ENCODE results near the gene TMEM170B. TPM values are rescaled to one million over a fixed set of nuclear protein-coding genes. Genes with fewer than 3 reads are reported as not detected.

Gene TMEM170B
- total and polyA plus RNA-seq, 2 of the 8 experiments (the other 6 are each of a cell fraction or from before 2014, with no cell fraction given), result 0.80 to 4.3 TPM

DNA sequence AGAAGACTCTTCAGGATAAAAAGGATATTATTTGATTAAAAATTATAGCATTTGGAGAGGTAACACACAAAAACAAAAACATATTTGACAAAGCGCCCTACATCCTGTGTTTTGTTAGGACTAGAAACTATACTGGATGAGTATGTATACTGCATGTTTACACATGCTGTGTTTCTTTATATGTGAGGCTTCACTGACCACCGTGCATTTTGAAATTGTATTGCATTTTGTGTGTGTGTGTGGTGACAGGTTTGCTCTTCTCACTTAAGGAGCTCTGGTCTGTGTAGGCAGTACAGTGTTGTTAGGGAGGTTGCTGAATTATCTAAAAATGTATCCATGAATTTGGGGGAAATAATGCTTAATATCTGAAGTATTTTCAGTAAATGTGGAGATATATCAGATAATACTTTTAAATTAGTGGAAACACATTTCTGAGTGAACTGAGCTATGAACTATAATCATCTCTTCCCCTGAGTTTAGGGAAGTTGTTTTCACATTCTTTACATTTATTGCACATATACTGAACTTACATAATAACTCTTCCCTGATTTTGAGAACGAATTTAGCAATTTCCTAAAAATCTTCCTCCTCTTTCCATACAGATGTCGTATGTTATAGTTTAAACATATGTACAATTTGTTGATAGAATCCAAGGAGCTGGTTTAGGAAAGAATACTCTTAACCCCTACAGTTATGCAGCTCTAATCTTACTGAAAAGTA lies 43.3 kb downstream of the TMEM170B start:
- no peak overlapping the region for H2AFZ ChIP-seq (ENCODE audit: low read length)
- H4K20me1 ChIP-seq (replicated peaks in 1 of 2; ENCODE audit: control insufficient read depth in 1 of 2, insufficient read depth in 2 of 2, low read length in 2 of 2), result no peaks in the 10 kb centered on the region
- no peak overlapping the region for H2BK120ac ChIP-seq (replicated peaks; ENCODE audit: low read depth, low read length)
- no peak overlapping the region for H3K14ac ChIP-seq (ENCODE audit: insufficient read length)
- H3K4me2 ChIP-seq (ENCODE audit: insufficient read depth in 1 of 2, low read depth in 2 of 2, low read length in 2 of 2), result no peak overlapping the region
- H4K91ac ChIP-seq (replicated peaks; ENCODE audit: insufficient read length, low read length), result no peak overlapping the region
- ChIA-PET CTCF (ENCODE audit: partially characterized antibody) (interaction anchor here (0.6 to 1.7 kb wide), 3 partner anchors 50 to 707 kb away, joined by 3 to 5 read pairs (median 3); no protein-coding TSS in a partner anchor), POLR2A (ENCODE audit: partially characterized antibody) (no interaction called here)
- no peak for FAIRE-seq
- H3K23me2 ChIP-seq (ENCODE audit: low read depth, low read length), result no peaks in the 10 kb centered on the region
- H3K79me2 ChIP-seq (ENCODE audit: control insufficient read depth in 1 of 2, insufficient read depth in 2 of 2, low read length in 2 of 2), result no peaks in the 10 kb centered on the region
- TF ChIP-seq HDAC2 (IDR thresholded peaks at IDR 0.05; ENCODE audit: borderline replicate concordance in 1 of 2, low read depth in 2 of 2, low read length in 2 of 2) (no peak), EZH2 (IDR thresholded peaks at IDR 0.05; ENCODE audit: low read depth, low read length, severe bottlenecking) (no peak), GABPA (IDR thresholded peaks at IDR 0.05; ENCODE audit: borderline replicate concordance, insufficient read depth, low read length) (no peak), SRF (IDR thresholded peaks at IDR 0.05; ENCODE audit: low read depth, low read length) (no peak), TBP (IDR thresholded peaks at IDR 0.05; ENCODE audit: low read depth, low read length) (no peak), TAF1 (IDR thresholded peaks at IDR 0.05; ENCODE audit: low read depth, low read length) (no peak), CHD2 (IDR thresholded peaks at IDR 0.05; ENCODE audit: low read length) (no peak)
- TF ChIP-seq, protein P1, sequence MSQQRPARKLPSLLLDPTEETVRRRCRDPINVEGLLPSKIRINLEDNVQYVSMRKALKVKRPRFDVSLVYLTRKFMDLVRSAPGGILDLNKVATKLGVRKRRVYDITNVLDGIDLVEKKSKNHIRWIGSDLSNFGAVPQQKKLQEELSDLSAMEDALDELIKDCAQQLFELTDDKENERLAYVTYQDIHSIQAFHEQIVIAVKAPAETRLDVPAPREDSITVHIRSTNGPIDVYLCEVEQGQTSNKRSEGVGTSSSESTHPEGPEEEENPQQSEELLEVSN (IDR thresholded peaks at IDR 0.05), result no peak
- TF ChIP-seq, protein P2, sequence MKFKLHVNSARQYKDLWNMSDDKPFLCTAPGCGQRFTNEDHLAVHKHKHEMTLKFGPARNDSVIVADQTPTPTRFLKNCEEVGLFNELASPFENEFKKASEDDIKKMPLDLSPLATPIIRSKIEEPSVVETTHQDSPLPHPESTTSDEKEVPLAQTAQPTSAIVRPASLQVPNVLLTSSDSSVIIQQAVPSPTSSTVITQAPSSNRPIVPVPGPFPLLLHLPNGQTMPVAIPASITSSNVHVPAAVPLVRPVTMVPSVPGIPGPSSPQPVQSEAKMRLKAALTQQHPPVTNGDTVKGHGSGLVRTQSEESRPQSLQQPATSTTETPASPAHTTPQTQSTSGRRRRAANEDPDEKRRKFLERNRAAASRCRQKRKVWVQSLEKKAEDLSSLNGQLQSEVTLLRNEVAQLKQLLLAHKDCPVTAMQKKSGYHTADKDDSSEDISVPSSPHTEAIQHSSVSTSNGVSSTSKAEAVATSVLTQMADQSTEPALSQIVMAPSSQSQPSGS (IDR thresholded peaks at IDR 0.05; ENCODE audit: low read length), result no peak
- no peaks in the 10 kb centered on the region for H3K27me3 ChIP-seq (replicated peaks in 1 of 4; ENCODE audit: control insufficient read depth in 3 of 4, extremely low read depth in 1 of 4, insufficient read depth in 3 of 4, low read length in 3 of 4)
- H2AK5ac ChIP-seq (ENCODE audit: low read depth, low read length), result no peak overlapping the region
- H3K36me3 ChIP-seq (ENCODE audit: control insufficient read depth in 2 of 4, insufficient read depth in 4 of 4, low read length in 3 of 4), result no peaks in the 10 kb centered on the region
- H3K79me1 ChIP-seq (ENCODE audit: low read depth, low read length), result no peaks in the 10 kb centered on the region
- H4K8ac ChIP-seq (ENCODE audit: extremely low read depth, insufficient read depth, low read length), result no peak overlapping the region
- no peak overlapping the region for H3K18ac ChIP-seq (ENCODE audit: extremely low read depth, low read length)
- H2BK5ac ChIP-seq (ENCODE audit: low read depth, low read length), result no peak overlapping the region
- no peaks in the 10 kb centered on the region for H3K9me3 ChIP-seq (ENCODE audit: insufficient read depth in 2 of 2, low read depth in 1 of 2, low read length in 1 of 2)
- no peaks in the 10 kb centered on the region for H3K4me1 ChIP-seq (replicated peaks in 1 of 4; ENCODE audit: control insufficient read depth in 3 of 4, insufficient read depth in 4 of 4, low read length in 3 of 4)
- H2BK20ac ChIP-seq (ENCODE audit: low read length), result no peak overlapping the region
- no peak for DNase-seq (ENCODE audit: low read depth in 1 of 2, low spot score in 2 of 2)
- 86% methylated on average over 4 of the region's 4 CpGs; no CpG with 5 or more reads in 1 of the 2 experiments for WGBS, 2 experiments (ENCODE audit: extremely low coverage in 1 of 2, insufficient coverage in 1 of 2, insufficient read length in 1 of 2, insufficient replicate concordance in 2 of 2, low coverage in 1 of 2, low lambda C conversion rate in 2 of 2, missing lambda C conversion rate in 1 of 2)
- H3K27ac ChIP-seq (ENCODE audit: low read depth, low read length), result no peak overlapping the region
- H3K9ac ChIP-seq (replicated peaks in 1 of 4; ENCODE audit: extremely low read depth in 1 of 4, low read depth in 3 of 4, low read length in 3 of 4), result no peak overlapping the region
- no peak overlapping the region for H3K23ac ChIP-seq (ENCODE audit: insufficient read length)
- no peak overlapping the region for H2BK12ac ChIP-seq (ENCODE audit: low read depth, low read length)
- H3K56ac ChIP-seq (replicated peaks; ENCODE audit: insufficient read length, low read depth, low read length), result no peak overlapping the region
- H3K4me3 ChIP-seq (ENCODE audit: extremely low read depth in 1 of 4, insufficient read depth in 2 of 4, low read depth in 3 of 4, low read length in 4 of 4), result no peak overlapping the region
- no peak overlapping the region for H4K5ac ChIP-seq (ENCODE audit: insufficient read length, low read depth, low read length)
- no peak overlapping the region for H2BK15ac ChIP-seq (ENCODE audit: low read length)
- H3K4ac ChIP-seq (replicated peaks; ENCODE audit: insufficient read length, low read depth, low read length), result no peak overlapping the region
